ENCODE measurements around the gene UGT1A10. TPM values are rescaled to one million over a fixed set of nuclear protein-coding genes. Genes with fewer than 3 reads are reported as not detected.

UGT1A10 gene
- total RNA-seq, 2 donors from 2014 or later: 0.52 to 0.99 TPM

DNA sequence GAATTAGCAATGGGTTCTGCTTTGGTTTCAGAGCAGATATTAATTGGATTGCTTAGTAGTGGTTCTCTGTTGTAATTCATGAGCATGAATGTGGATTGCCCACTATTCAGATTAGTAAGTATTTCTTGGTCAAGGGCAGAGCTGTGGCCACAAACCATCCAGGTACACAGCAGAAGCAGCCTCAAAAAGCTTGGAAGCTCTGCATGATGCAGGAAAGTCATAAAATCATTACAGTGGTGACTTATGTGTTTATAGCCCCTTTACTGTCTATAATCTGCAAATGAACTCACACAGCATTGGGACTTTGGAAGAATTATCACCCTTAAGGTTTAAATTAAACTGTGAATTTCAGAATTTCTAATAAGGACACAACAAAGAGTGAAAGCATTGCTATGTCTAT lies 121.9 kb downstream of the UGT1A10 start:
- intact Hi-C loops (cut with DNase I): no loop called here
- no peak for ATAC-seq

DNA sequence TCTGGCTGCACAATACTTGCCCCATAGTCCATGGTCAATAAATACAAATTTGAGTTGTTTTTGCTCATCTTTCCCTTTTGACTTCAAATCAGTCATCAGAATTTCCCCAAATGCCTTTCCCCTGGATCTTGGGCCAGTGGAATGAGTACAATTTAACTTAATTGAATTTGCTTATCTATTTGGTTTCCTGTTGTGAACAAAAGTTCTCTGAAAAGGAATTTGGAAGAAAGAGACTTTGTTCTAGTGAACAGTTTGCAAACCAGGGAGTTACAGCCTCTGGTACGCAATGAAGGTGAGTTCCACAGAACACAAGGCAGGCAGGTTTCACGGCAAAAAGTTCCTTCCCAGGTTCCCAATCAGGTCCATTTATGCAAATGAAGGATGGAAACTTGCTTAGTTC lies 122.6 kb downstream of the UGT1A10 start:
- ATAC-seq: no peak
- H3K27me3 ChIP-seq: no peaks in the 10 kb centered on the region
- no peaks in the 10 kb centered on the region for H3K9me3 ChIP-seq
- DNase-seq: no peak
- TF ChIP-seq, protein P1, sequence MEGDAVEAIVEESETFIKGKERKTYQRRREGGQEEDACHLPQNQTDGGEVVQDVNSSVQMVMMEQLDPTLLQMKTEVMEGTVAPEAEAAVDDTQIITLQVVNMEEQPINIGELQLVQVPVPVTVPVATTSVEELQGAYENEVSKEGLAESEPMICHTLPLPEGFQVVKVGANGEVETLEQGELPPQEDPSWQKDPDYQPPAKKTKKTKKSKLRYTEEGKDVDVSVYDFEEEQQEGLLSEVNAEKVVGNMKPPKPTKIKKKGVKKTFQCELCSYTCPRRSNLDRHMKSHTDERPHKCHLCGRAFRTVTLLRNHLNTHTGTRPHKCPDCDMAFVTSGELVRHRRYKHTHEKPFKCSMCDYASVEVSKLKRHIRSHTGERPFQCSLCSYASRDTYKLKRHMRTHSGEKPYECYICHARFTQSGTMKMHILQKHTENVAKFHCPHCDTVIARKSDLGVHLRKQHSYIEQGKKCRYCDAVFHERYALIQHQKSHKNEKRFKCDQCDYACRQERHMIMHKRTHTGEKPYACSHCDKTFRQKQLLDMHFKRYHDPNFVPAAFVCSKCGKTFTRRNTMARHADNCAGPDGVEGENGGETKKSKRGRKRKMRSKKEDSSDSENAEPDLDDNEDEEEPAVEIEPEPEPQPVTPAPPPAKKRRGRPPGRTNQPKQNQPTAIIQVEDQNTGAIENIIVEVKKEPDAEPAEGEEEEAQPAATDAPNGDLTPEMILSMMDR (IDR thresholded peaks at IDR 0.05): no peak
- no peak for TF ChIP-seq POLR2A (IDR thresholded peaks at IDR 0.05)
- WGBS, 2 donors: 79 to 88% methylated on average over 2 of the region's 2 CpGs
- no peaks in the 10 kb centered on the region for H3K4me1 ChIP-seq
- H3K27ac ChIP-seq: no peak overlapping the region
- H3K36me3 ChIP-seq (replicated peaks in 1 of 2; ENCODE audit: insufficient read depth in 1 of 2, low read depth in 2 of 2): no peaks in the 10 kb centered on the region
- intact Hi-C loops (cut with DNase I): no loop called here
- H3K4me3 ChIP-seq: no peak overlapping the region

More for the DNA sequence above, 121.9 kb downstream of the UGT1A10 start:
- H3K4me3 ChIP-seq: no peak overlapping the region
- H3K27me3 ChIP-seq: no peaks in the 10 kb centered on the region
- no peaks in the 10 kb centered on the region for H3K9me3 ChIP-seq
- no peak overlapping the region for H3K27ac ChIP-seq
- no peak for DNase-seq
- H3K4me1 ChIP-seq: no peaks in the 10 kb centered on the region
- TF ChIP-seq, protein P1 (IDR thresholded peaks at IDR 0.05): no peak
- no peak for TF ChIP-seq POLR2A (IDR thresholded peaks at IDR 0.05)
- no peaks in the 10 kb centered on the region for H3K36me3 ChIP-seq (replicated peaks in 1 of 2; ENCODE audit: insufficient read depth in 1 of 2, low read depth in 2 of 2)

DNA sequence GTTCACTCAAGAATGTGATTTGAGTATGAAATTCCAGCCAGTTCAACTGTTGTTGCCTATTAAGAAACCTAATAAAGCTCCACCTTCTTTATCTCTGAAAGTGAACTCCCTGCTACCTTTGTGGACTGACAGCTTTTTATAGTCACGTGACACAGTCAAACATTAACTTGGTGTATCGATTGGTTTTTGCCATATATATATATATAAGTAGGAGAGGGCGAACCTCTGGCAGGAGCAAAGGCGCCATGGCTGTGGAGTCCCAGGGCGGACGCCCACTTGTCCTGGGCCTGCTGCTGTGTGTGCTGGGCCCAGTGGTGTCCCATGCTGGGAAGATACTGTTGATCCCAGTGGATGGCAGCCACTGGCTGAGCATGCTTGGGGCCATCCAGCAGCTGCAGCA lies 123.8 kb downstream of the UGT1A10 start, which contains the start of gene UGT1A1:
UGT1A1 (plus strand) TSS at position 228 of the 400 bp plus-strand sequence; CDS start at position 246, 18 bp downstream.
- no peaks in the 10 kb centered on the region for H3K27me3 ChIP-seq
- H3K36me3 ChIP-seq (replicated peaks in 1 of 2; ENCODE audit: insufficient read depth in 1 of 2, low read depth in 2 of 2): no peaks in the 10 kb centered on the region
- ATAC-seq: no peak
- TF ChIP-seq, protein P1 (IDR thresholded peaks at IDR 0.05): no peak
- TF ChIP-seq POLR2A (IDR thresholded peaks at IDR 0.05): no peak
- no peak within 1 kb of the TSS for H3K27ac ChIP-seq
- DNase-seq: no peak
- no peaks in the 10 kb centered on the region for H3K4me1 ChIP-seq
- intact Hi-C loops (cut with DNase I): no loop called here
- WGBS, 2 donors: 66 to 72% methylated on average over 6 of the region's 6 CpGs
- no peaks in the 10 kb centered on the region for H3K9me3 ChIP-seq
- no peak within 1 kb of the TSS for H3K4me3 ChIP-seq

DNA sequence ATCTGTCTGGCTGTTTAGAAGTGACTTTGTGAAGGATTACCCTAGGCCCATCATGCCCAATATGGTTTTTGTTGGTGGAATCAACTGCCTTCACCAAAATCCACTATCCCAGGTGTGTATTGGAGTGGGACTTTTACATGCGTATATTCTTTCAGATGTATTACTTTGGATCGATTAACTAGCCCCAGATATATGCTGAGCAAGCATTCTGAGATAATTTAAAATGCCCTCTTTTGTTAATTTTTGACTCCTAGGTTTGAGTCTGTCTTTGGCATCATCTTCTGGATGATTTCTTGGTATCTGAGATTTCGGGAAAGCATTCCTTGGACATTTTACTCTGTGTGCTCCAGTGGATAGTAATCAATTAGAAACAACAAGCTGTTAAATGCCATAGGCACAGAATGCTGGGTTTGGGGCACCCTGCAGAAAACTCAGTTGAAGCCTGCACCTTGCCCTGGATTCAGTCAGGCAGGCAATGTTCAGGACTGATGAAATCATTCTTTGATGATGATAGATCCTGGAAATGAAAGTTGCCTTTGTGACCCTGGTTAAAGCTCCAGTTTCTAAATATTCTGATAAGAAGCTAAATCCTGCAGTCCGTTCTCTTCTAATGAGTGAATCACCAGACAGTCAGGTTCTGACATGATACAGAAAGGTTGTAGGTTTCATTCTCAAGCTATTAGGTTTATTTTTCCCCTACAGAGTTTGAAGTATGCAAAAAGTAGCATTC lies 125.0 kb downstream of the UGT1A10 start:
- DNase-seq (no peak), ATAC-seq (no peak)
- Histone ChIP-seq H3K4me1 (no peaks in the 10 kb centered on the region), H3K36me3 (replicated peaks in 1 of 2; ENCODE audit: insufficient read depth in 1 of 2, low read depth in 2 of 2) (no peaks in the 10 kb centered on the region), H3K27me3 (no peaks in the 10 kb centered on the region), H3K9me3 (no peaks in the 10 kb centered on the region), H3K4me3 (no peak overlapping the region), H3K27ac (no peak overlapping the region)
- WGBS, 2 donors: 68 to 81% methylated on average over 4 of the region's 4 CpGs
- intact Hi-C loops (cut with DNase I): no loop called here
- no peak for TF ChIP-seq POLR2A (IDR thresholded peaks at IDR 0.05)
- TF ChIP-seq, protein P1 (IDR thresholded peaks at IDR 0.05): no peak

DNA sequence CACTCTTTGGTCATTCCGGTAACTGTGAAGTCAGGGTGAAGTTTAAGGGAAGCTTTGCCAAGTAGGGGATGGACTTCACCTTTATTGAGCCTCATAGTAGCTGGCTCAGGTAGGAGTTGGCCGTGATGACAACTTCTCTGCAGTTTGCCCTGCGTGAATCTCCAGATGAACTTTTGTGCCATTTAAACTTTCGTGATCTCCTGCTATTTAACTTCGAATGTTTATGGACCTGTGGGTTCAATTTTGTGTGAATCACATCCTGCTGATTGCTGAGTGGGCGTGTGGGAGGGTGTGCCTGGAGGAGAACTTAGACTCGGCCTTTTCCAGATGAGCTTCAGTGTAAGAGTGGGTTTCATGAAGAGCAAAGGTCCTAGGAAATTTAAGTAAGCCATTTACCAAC lies 128.0 kb downstream of the UGT1A10 start:
- intact Hi-C loops (cut with DNase I): no loop called here
- no peaks in the 10 kb centered on the region for H3K27me3 ChIP-seq
- ATAC-seq: no peak
- H3K4me1 ChIP-seq: no peaks in the 10 kb centered on the region
- H3K27ac ChIP-seq: no peak overlapping the region
- 56 to 61% methylated on average over 7 of the region's 7 CpGs for WGBS, 2 donors
- TF ChIP-seq POLR2A (IDR thresholded peaks at IDR 0.05): no peak
- TF ChIP-seq, protein P1 (IDR thresholded peaks at IDR 0.05): no peak
- no peak overlapping the region for H3K4me3 ChIP-seq
- H3K36me3 ChIP-seq (replicated peaks in 1 of 2; ENCODE audit: insufficient read depth in 1 of 2, low read depth in 2 of 2): no peaks in the 10 kb centered on the region
- H3K9me3 ChIP-seq: no peaks in the 10 kb centered on the region
- DNase-seq: no peak
